NCI-H82 treated with DMSO at 0.1 percent for 48 hours (cell line): Measurements from ENCODE around the gene RNF103.
"Not testable (repeated sequence)": the region's sequence is repeated elsewhere in the genome, so short reads cannot be mapped to it uniquely, and the experiment has no call there.

Source experiments
- DNase-seq: peaks from one replicate; lab custom pipeline; 2025; ENCODE audit not compliant: unreplicated experiment; lab: John Stamatoyannopoulos, UW

The RNF103 gene

DNA sequence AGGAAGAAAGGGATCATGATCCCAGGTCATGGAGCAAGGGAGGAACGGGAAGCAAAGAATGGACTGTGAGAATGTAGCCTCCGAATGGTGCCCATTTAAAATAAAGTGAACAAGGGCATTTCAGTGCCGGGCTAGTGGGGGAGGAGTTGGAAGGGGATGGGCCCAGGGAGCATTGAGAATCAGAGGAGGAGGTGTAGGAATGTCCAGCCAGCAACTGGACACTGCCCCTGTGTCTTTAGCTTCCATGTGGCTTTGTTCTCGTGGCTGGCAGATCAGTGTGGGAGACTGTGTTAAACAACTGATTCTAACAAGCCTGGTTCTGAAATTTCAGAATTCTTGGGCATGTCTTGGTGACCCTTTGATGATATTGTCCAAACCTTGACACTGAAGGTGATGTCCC, 1.4 kb upstream of the RNF103 start:
- no peak for DNase-seq

DNA sequence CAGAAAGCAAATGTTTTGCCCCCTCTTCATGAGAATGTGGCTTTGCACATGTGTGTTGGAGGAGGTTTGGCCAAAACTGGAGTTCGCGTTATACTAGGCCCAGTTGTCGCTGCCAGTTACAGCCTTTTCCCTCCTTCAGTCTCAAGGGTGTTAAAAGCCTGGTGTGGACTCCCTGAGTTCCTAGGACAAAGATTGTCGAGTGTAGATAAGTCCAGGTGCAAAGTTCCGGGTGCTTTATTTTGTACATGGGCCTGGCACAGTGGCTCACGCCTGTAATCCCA, 542 bp upstream of the RNF103 start:
- no peak for DNase-seq

DNA sequence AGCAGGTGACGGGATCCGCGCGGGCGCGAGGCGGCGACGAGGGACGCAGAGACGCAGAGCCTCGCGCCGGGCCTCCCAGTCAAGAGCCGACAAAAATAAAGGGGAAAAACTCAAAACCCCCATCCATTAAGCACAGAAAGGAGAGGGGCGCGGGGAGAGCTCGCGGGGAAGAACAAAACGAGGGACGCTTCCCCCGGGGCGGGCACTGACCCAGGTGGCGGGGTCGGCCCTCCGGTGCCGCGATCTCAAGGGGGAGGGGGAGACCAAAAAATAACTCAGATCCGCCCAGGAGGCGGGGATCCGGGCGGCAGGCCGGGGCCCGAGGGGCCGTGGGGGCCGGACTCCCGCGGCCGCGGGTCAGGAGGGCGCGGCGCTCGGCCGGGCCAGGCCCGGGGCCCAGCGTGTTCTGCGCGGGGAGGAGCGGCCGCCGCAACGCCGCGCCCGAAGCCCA, 597 bp downstream of the RNF103 start:
- DNase-seq, result no peak

- DNase-seq, result no peak
Observed at GRCh38 chr2:86622519-86623042, 1.1 kb downstream of the RNF103 start.

GRCh38 chr2:86621280-86621943, 2.3 kb downstream of the RNF103 start:
- DNase-seq, result no peak

DNA sequence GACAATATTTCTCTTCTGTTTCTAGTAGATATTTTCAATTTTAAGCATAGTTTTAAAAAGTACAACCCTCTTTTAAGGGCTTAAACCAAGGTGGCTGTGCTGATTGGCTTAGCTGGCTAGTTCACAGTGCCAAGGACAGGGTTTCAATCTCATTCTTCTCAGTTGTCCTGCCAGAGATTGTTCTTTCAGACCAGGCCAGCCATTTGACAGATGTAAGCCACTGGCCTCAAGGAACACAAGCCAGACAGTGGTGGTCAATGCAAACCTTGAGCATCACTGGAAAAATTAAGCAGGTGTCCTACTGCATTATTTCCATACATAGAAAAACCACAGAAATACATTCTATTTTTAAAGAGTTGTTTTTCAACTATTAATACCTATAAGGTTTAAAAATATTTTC, 5.9 kb downstream of the RNF103 start:
- no peak for DNase-seq

DNA sequence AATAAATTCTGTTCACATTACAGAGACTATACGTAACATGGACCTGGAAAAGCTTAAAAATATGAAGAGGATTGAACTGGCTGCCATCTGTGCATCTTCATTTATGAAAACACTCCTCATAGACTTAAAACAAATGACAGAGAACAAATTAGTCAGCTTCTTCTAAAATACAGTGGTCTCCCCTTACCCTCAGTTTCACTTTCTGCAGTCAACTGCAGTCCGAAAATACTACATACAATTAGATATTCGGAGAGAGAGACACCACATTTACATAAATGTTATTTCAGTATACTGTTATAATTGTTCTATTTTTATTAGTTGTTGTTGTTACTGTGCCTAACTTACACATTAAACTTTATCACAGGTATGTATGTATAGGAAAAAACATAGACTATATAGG, 6.5 kb downstream of the RNF103 start:
- no peak for DNase-seq

DNA sequence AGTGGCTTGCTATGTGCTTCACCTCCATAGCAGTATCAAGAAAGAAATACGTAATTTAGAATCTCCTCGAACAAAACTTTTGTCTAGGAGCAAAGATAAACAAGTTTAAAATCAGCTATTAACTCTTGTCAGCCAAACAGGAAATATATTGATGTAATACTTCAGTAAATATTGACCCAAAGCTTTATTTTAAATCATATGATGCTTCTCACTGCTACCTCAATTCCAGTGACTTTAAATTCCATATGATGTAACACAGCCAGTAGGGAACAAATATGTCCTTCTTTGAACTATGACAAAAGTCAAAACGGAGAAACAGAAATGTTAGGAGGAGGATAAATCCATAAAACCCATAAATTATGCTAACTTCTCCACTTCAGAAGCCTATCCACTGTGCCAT, 7.2 kb downstream of the RNF103 start:
- no peak for DNase-seq

- no peak for DNase-seq
Observed at GRCh38 chr2:86615596-86615995, 8.1 kb downstream of the RNF103 start.

- no peak for DNase-seq
Observed at GRCh38 chr2:86613515-86613914, 10.2 kb downstream of the RNF103 start.

GRCh38 chr2:86610871-86611270, 12.8 kb downstream of the RNF103 start:
- no peak for DNase-seq

GRCh38 chr2:86608832-86609410, 14.7 kb downstream of the RNF103 start:
- no peak for DNase-seq

- DNase-seq, result no peak
Observed at GRCh38 chr2:86603905-86604304, 19.8 kb downstream of the RNF103 start.

DNA sequence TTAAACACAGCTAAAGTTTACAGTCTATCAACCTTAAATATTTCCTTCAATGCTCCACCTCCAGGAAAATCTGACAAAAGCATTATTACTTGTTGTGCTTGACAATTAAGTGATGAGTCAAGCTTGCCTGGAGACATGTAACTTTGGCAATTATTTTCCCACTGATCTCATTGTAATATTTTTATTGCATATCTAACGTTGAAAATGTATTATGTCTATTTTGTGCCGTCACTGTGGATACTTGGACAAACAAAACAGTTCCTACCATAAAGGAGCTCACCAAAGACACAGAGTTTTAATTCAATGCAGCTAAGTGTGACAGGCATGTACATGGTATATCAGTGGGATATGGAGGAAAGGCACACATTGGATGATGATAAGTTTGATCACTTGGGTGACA, 24.7 kb downstream of the RNF103 start:
- no peak for DNase-seq

DNA sequence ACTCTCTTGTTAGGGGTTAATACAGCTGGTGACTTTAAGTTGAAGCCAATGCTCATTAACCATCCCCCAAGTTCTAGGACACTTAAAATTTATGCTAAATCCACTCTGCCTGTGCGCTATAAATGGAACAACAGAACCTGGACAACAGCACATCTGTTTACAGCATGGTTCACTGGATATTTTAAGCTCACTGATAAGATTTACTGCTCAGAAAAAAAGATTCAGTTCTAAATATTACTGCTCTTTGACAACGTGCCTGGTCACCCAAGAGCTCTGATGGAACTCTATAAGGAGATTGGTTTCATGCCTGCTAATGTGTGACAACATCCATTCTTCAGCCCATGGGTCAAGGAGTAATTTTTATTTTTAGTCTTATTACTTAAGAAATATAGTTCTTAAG, 27.5 kb downstream of the RNF103 start:
- no peak for DNase-seq

DNA sequence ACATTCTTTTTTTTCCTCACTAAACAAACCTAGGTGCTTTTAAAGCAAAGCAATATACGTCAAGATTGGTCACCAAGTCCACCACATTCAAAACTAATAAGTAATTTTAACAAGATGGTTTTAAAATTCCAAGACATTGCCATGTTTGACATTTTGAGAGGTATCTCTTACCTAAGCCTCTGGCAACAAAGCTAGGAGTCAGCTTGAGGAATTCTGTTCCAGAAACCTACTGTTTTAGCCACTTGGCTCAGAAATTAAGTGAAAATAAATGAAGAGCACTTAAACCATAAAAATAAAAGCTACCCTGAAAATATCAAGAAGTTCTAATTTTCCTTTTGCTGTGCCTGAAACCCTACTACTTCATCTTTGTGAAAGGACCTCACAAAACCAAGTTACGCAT, 30.4 kb downstream of the RNF103 start:
- no peak for DNase-seq

GRCh38 chr2:86592547-86593230, 31.0 kb downstream of the RNF103 start:
- DNase-seq, result no peak

- DNase-seq, result not testable (repeated sequence)
Observed at GRCh38 chr2:86589701-86590100, 34.0 kb downstream of the RNF103 start.

GRCh38 chr2:86584151-86584913, 39.3 kb downstream of the RNF103 start:
- no peak for DNase-seq

- DNase-seq, result no peak
Observed at GRCh38 chr2:86580560-86580959, 43.1 kb downstream of the RNF103 start.

DNA sequence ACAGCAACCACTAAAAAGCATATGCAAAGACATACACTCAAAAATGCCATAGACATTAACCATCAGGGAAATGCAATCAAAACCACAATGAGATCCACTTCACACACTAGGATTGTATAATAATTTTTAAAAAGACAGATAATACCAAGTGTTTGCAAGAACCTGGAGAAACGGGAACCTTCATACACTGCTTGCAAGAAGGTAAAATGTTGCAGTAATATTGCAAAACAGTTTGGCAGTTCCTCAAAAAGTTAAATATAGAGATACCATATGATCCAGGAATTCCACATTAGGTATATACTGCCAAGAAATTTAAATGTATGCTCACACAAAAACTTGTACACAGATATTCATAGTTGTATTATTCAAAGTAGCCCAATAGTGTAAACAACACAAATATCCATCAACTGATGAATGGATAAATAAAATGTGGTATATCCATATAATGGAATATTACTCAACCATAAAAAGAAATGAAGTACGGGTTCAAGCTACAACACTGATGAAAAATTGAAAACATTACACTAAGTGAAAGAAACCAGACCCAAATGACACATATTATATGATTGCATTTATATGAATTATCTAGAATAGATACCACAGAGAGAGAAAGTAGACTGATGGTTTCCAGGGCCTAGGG, 45.7 kb downstream of the RNF103 start:
- DNase-seq, result no peak
